H9 (cell line): ENCODE measurements around the gene SEC23IP. TPM values are rescaled to one million over a fixed set of nuclear protein-coding genes. Genes with fewer than 3 reads are reported as not detected.

ENCODE experiments used
- DNase-seq: peaks from one replicate; pipeline ENCODE4 v3.0.0-alpha.2; 2017
- H2AFZ ChIP-seq: one replicate; pipeline ENCODE4 v1.6.1; 2013; ENCODE audit warnings: mild to moderate bottlenecking, low read length, control low read depth, moderate library complexity
- H2AK5ac ChIP-seq: 2 replicates; pipeline ENCODE4 v1.6.1; 2013; ENCODE audit warnings: low read length, control low read depth, mixed read lengths; ENCODE audit not compliant: insufficient read length
- H2BK120ac ChIP-seq: one replicate; pipeline ENCODE4 v1.6.1; 2013; ENCODE audit warnings: low read depth, mild to moderate bottlenecking, low read length, control low read depth, inconsistent platforms; ENCODE audit not compliant: poor library complexity, severe bottlenecking
- H2BK12ac ChIP-seq: 2 replicates; pipeline ENCODE4 v1.6.1; 2013; ENCODE audit warnings: low read length, control low read depth, mixed read lengths, low read depth; ENCODE audit not compliant: insufficient read length
- H2BK15ac ChIP-seq: 2 replicates; pipeline ENCODE4 v1.6.1; 2013; ENCODE audit warnings: low read depth, low read length, control low read depth
- H2BK20ac ChIP-seq: one replicate; pipeline ENCODE4 v1.6.1; 2013; ENCODE audit warnings: low read depth, mild to moderate bottlenecking, low read length, control low read depth, inconsistent platforms; ENCODE audit not compliant: poor library complexity, severe bottlenecking
- H2BK5ac ChIP-seq: 2 replicates; pipeline ENCODE4 v1.6.1; 2013; ENCODE audit warnings: low read length, control low read depth, mixed read lengths; ENCODE audit not compliant: insufficient read length
- H3K14ac ChIP-seq: 2 replicates; pipeline ENCODE4 v1.6.1; 2013; ENCODE audit warnings: low read length, control low read depth; ENCODE audit not compliant: insufficient read depth
- H3K18ac ChIP-seq: 2 replicates; pipeline ENCODE4 v1.6.1; 2013; ENCODE audit warnings: low read depth, mild to moderate bottlenecking, mixed read lengths, low read length, control low read depth; ENCODE audit not compliant: insufficient read length
- H3K23ac ChIP-seq: 2 replicates; pipeline ENCODE4 v1.6.1; 2013; ENCODE audit warnings: low read length, control low read depth, mixed read lengths, low read depth; ENCODE audit not compliant: insufficient read length
- H3K23me2 ChIP-seq: 2 replicates; pipeline ENCODE4 v1.6.1; 2013; ENCODE audit warnings: low read depth, mild to moderate bottlenecking, mixed read lengths, low read length, control low read depth; ENCODE audit not compliant: insufficient read length, poor library complexity, severe bottlenecking
- H3K27ac ChIP-seq: 2 replicates; pipeline ENCODE4 v1.5.1; 2013; ENCODE audit warnings: low read length, control low read depth, mixed read lengths, low read depth; ENCODE audit not compliant: insufficient read length
- H3K27me3 ChIP-seq: 2 replicates; pipeline ENCODE4 v1.6.1; 2013; ENCODE audit warnings: low read length, control low read depth, inconsistent platforms; ENCODE audit not compliant: insufficient read depth
- H3K4ac ChIP-seq: 2 replicates; pipeline ENCODE4 v1.6.1; 2013; ENCODE audit warnings: low read depth, mild to moderate bottlenecking, control low read depth, inconsistent platforms, low read length, moderate library complexity
- H3K4me1 ChIP-seq: 2 replicates; pipeline ENCODE4 v1.6.1; 2013; ENCODE audit warnings: low read length, control low read depth, inconsistent platforms; ENCODE audit not compliant: insufficient read depth
- H3K4me2 ChIP-seq: 2 replicates; pipeline ENCODE4 v1.6.1; 2013; ENCODE audit warnings: low read length, control low read depth, mixed read lengths; ENCODE audit not compliant: insufficient read length, insufficient read depth
- H3K56ac ChIP-seq: 2 replicates; pipeline ENCODE4 v1.6.1; 2013; ENCODE audit warnings: low read depth, mild to moderate bottlenecking, mixed read lengths, low read length, control low read depth; ENCODE audit not compliant: insufficient read length
- H3K79me1 ChIP-seq: 2 replicates; pipeline ENCODE4 v1.6.1; 2013; ENCODE audit warnings: low read depth, mild to moderate bottlenecking, moderate library complexity, low read length, control low read depth, inconsistent platforms; ENCODE audit not compliant: insufficient read depth, poor library complexity, severe bottlenecking
- H3K79me2 ChIP-seq: 2 replicates; pipeline ENCODE4 v1.6.1; 2013; ENCODE audit warnings: low read length, control low read depth, inconsistent platforms; ENCODE audit not compliant: insufficient read depth
- H3K9ac ChIP-seq: 2 replicates; pipeline ENCODE4 v1.6.1; 2013; ENCODE audit warnings: low read length, control low read depth, mixed read lengths; ENCODE audit not compliant: insufficient read length; ENCODE audit errors: extremely low read depth
- H3K9me3 ChIP-seq: one replicate; pipeline ENCODE4 v1.6.1; 2013; ENCODE audit warnings: low read depth, low read length, inconsistent platforms; ENCODE audit not compliant: control insufficient read depth
- H3T11ph ChIP-seq: one replicate; pipeline ENCODE4 v1.6.1; 2013; ENCODE audit warnings: mild to moderate bottlenecking, low read length, control low read depth, inconsistent platforms
- H4K20me1 ChIP-seq: one replicate; pipeline ENCODE4 v1.6.1; 2013; ENCODE audit not compliant: control insufficient read depth, insufficient read length, insufficient read depth
- H4K5ac ChIP-seq: 2 replicates; pipeline ENCODE4 v1.6.1; 2013; ENCODE audit warnings: low read depth, mild to moderate bottlenecking, mixed read lengths, low read length, control low read depth; ENCODE audit not compliant: insufficient read length
- H4K8ac ChIP-seq: replicated peaks from 2 replicates; pipeline ENCODE4 v1.6.1; 2013; ENCODE audit warnings: low read length, control low read depth, mixed read lengths, low read depth; ENCODE audit not compliant: insufficient read length
- H4K91ac ChIP-seq: 2 replicates; pipeline ENCODE4 v1.6.1; 2013; ENCODE audit warnings: low read depth, mild to moderate bottlenecking, moderate library complexity, mixed read lengths, low read length, control low read depth; ENCODE audit not compliant: insufficient read length
- H3K27ac Mint-ChIP-seq, 3 experiments: 2 replicates in 2 of 3; 3 replicates in 1 of 3; pipeline ENCODE4 v1.8.0; 2020 to 2021; ENCODE audit warnings: mixed read lengths in 3 of 3, mild to moderate bottlenecking in 1 of 3, moderate library complexity in 1 of 3
- H3K27me3 Mint-ChIP-seq: 2 replicates; pipeline ENCODE4 v1.8.0; 2021; ENCODE audit warnings: low read depth, mild to moderate bottlenecking, moderate library complexity, mixed read lengths
- H3K36me3 Mint-ChIP-seq, 3 experiments: 2 replicates in 2 of 3; 3 replicates in 1 of 3; pipeline ENCODE4 v1.8.0; 2020 to 2021; ENCODE audit warnings: low read depth in 3 of 3, mixed read lengths in 3 of 3; ENCODE audit not compliant: insufficient read depth in 1 of 3
- H3K4me1 Mint-ChIP-seq, 2 experiments: 2 replicates each; pipeline ENCODE4 v1.8.0; 2020; ENCODE audit warnings: mixed read lengths in 2 of 2
- H3K4me3 Mint-ChIP-seq, 2 experiments: 2 replicates in 1 of 2; 3 replicates in 1 of 2; pipeline ENCODE4 v1.8.0; 2020 to 2021; ENCODE audit warnings: mild to moderate bottlenecking in 2 of 2, mixed read lengths in 2 of 2, moderate library complexity in 1 of 2
- H3K9me3 Mint-ChIP-seq, 2 experiments: 2 replicates in 1 of 2; 3 replicates in 1 of 2; pipeline ENCODE4 v1.8.0; 2020; ENCODE audit warnings: mild to moderate bottlenecking in 2 of 2, mixed read lengths in 2 of 2, moderate library complexity in 1 of 2
- CTCF ChIP-seq: fragments of 200-600 bp; sonication (generic); conservative IDR thresholded peaks from 3 replicates; pipeline ENCODE4 v1.8.0; 2021; ENCODE audit warnings: antibody characterized with exemption, mild to moderate bottlenecking
- WGBS: extraction: QIAGEN DNeasy Blood & Tissue Kit; methylation state at CpG from one replicate; pipeline ENCODE4 v1.1.7; 2013; ENCODE audit warnings: missing lambda C conversion rate, low lambda C conversion rate, mixed read lengths; ENCODE audit not compliant: insufficient read length; ENCODE audit errors: extremely low coverage; 5-methylcytosine and 5-hydroxymethylcytosine counted together
- total RNA-seq: library from RNA; stranded (reverse); gene quantifications from 2 replicates; pipeline ENCODE4 v1.2.1, GENCODE V29; 2021

Gene SEC23IP
- total RNA-seq, 1 experiment from 2014 or later = 93.0 TPM

GRCh38 chr10:119849031-119849789 is 43.3 kb upstream of the SEC23IP start:
- no peak overlapping the region for H3K4me2 ChIP-seq
- no CpG with 5 or more reads among the region's 6 CpGs for WGBS
- H2AK5ac ChIP-seq = no peak overlapping the region
- no peak overlapping the region for H3K4ac ChIP-seq
- H4K8ac ChIP-seq = no peak overlapping the region
- no peak overlapping the region for H3K23ac ChIP-seq
- no peak overlapping the region for H2BK20ac ChIP-seq
- H3K4me3 Mint-ChIP-seq = no peak overlapping the region
- H3T11ph ChIP-seq = no peak overlapping the region
- H4K5ac ChIP-seq = no peak overlapping the region
- no peak overlapping the region for H2BK15ac ChIP-seq
- H3K9ac ChIP-seq = no peak overlapping the region
- no peak for TF ChIP-seq CTCF
- no peak overlapping the region for H4K91ac ChIP-seq
- DNase-seq = no peak
- peak overlapping the region in 1 of 3 experiments; percentile 76; a peak in 2 of 7 replicates for H3K27ac Mint-ChIP-seq
- no peaks in the 10 kb centered on the region for H4K20me1 ChIP-seq
- H3K9me3 Mint-ChIP-seq = no peaks in the 10 kb centered on the region
- H2AFZ ChIP-seq = no peak overlapping the region
- no peak overlapping the region for H2BK120ac ChIP-seq
- peaks cover 0 to 4% of the 10 kb centered on the region in 2 experiments; a peak in 2 of 4 replicates for H3K4me1 Mint-ChIP-seq
- H3K23me2 ChIP-seq = no peaks in the 10 kb centered on the region
- H3K27me3 ChIP-seq = no peaks in the 10 kb centered on the region
- no peak overlapping the region for H3K27ac ChIP-seq
- no peaks in the 10 kb centered on the region for H3K79me1 ChIP-seq
- no peaks in the 10 kb centered on the region; the same call in 1 of the 2 replicates for H3K27me3 Mint-ChIP-seq
- no peaks in the 10 kb centered on the region for H3K9me3 ChIP-seq
- no peak overlapping the region for H3K18ac ChIP-seq
- no peak overlapping the region for H2BK12ac ChIP-seq
- no peaks in the 10 kb centered on the region; the same call in 1 of the 2 replicates for H3K4me1 ChIP-seq
- no peak overlapping the region for H3K56ac ChIP-seq
- H3K14ac ChIP-seq = no peak overlapping the region
- no peak overlapping the region for H2BK5ac ChIP-seq
- no peaks in the 10 kb centered on the region for H3K79me2 ChIP-seq
- peaks cover 38 to 82% (median 70%) of the 10 kb centered on the region in 3 experiments; a peak in 6 of 7 replicates for H3K36me3 Mint-ChIP-seq
